ENCODE results near the gene IRF8. TPM values are rescaled to one million over a fixed set of nuclear protein-coding genes. Genes with fewer than 3 reads are reported as not detected.
A peak's percentile ranks its signal among the peaks of the same experiment; 100 is the strongest.

IRF8 gene
- total and polyA plus RNA-seq, 2 of the 13 experiments (the other 11 are each of a cell fraction or from before 2014, with no cell fraction given): not detected

DNA sequence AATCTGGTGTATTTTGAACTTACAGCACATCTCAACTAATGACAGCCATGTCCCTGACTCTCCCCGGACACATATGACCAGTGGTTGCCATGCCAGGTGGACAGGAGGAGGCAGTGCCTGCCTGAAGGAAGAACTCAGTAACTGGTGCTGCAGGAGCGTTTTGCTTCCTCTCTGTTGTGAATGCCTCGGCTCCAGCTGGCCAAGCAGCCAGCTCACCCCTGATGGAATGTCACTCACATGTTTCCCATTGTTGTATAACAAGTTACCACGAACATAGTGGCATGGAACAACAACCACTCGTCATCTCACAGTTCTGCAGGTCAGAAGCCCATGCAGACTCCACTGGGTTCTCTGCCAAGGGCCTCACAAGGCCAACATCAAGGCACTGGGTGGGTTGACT, 20.1 kb upstream of the IRF8 start:
- peak; percentile 50 for ATAC-seq
- no peaks in the 10 kb centered on the region for H3K79me2 ChIP-seq (ENCODE audit: insufficient read depth, low read length)
- peaks cover 0 to 12% of the 10 kb centered on the region in 2 experiments; a peak in 3 of 5 replicates for H3K27me3 ChIP-seq (ENCODE audit: control insufficient read depth in 1 of 2, insufficient read depth in 2 of 2, low read length in 2 of 2)
- H2AFZ ChIP-seq (ENCODE audit: low read length): no peak overlapping the region
- ChIA-PET POLR2A (no interaction called here), CTCF (ENCODE audit: low intra/inter-chr PET ratio, low total read pairs) (no interaction called here)
- WGBS (ENCODE audit: low lambda C conversion rate): 19% methylated on average over 3 of the region's 5 CpGs
- in situ Hi-C loops (cut with HindIII; ENCODE audit: extremely low pct_ligation_motif_present, low pct_unique_long_range_greater_than_20kb): no loop called here
- no peak for FAIRE-seq
- H3K9ac ChIP-seq (ENCODE audit: insufficient read depth, low read depth, low read length): no peak overlapping the region
- no peak overlapping the region for H3K4me2 ChIP-seq (ENCODE audit: low read depth, low read length)
- no peak overlapping the region for H3K4me3 ChIP-seq (replicated peaks in 1 of 3; ENCODE audit: insufficient read depth in 1 of 3, low read depth in 2 of 3, low read length in 3 of 3)
- TF ChIP-seq RFX5 (IDR thresholded peaks at IDR 0.05; ENCODE audit: low read depth, low read length): 0 out of 2 replicates have a peak, but pooled peaks have one; percentile 11
- TF ChIP-seq BRCA1 (CRISPR knock-in tag; IDR thresholded peaks at IDR 0.05): no peak
- no TSS peak for BruUV-seq (replicated peaks)
- intact Hi-C loops (cut with micrococcal nuclease; ENCODE audit: unreplicated experiment): no loop called here
- H3K9me3 ChIP-seq (ENCODE audit: low read length): no peaks in the 10 kb centered on the region
- H3K27ac ChIP-seq (ENCODE audit: extremely low read length, insufficient read depth, low read length): no peak overlapping the region
- no peaks in the 10 kb centered on the region for H4K20me1 ChIP-seq (ENCODE audit: insufficient read depth, low read length)
- no peaks in the 10 kb centered on the region for H3K4me1 ChIP-seq (ENCODE audit: insufficient read depth, low read length)
- no peak for DNase-seq (ENCODE audit: low spot score)
- no peaks in the 10 kb centered on the region for H3K36me3 ChIP-seq (replicated peaks in 1 of 2; ENCODE audit: control insufficient read depth in 1 of 2, insufficient read depth in 2 of 2, low read length in 2 of 2)

- Histone ChIP-seq H3K4me3 (replicated peaks in 1 of 3; ENCODE audit: insufficient read depth in 1 of 3, low read depth in 2 of 3, low read length in 3 of 3) (no peak overlapping the region), H3K9me3 (ENCODE audit: low read length) (no peaks in the 10 kb centered on the region), H3K27me3 (ENCODE audit: control insufficient read depth in 1 of 2, insufficient read depth in 2 of 2, low read length in 2 of 2) (peaks cover 0 to 19% of the 10 kb centered on the region in 2 experiments; a peak in 3 of 5 replicates), H3K36me3 (replicated peaks in 1 of 2; ENCODE audit: control insufficient read depth in 1 of 2, insufficient read depth in 2 of 2, low read length in 2 of 2) (no peaks in the 10 kb centered on the region), H3K4me2 (ENCODE audit: low read depth, low read length) (no peak overlapping the region), H4K20me1 (ENCODE audit: insufficient read depth, low read length) (no peaks in the 10 kb centered on the region), H3K9ac (ENCODE audit: insufficient read depth, low read depth, low read length) (no peak overlapping the region), H3K79me2 (ENCODE audit: insufficient read depth, low read length) (no peaks in the 10 kb centered on the region), H3K4me1 (ENCODE audit: insufficient read depth, low read length) (no peaks in the 10 kb centered on the region), H3K27ac (ENCODE audit: extremely low read length, insufficient read depth, low read length) (no peak overlapping the region), H2AFZ (ENCODE audit: low read length) (no peak overlapping the region)
- DNase-seq (ENCODE audit: low spot score) (no peak), ATAC-seq (no peak), FAIRE-seq (no peak)
- TF ChIP-seq ZNF343 (CRISPR knock-in tag; IDR thresholded peaks at IDR 0.05): no peak
- no peak for TF ChIP-seq ZNF615 (CRISPR knock-in tag; IDR thresholded peaks at IDR 0.05; ENCODE audit: borderline replicate concordance)
- no peak for TF ChIP-seq ZNF446 (CRISPR knock-in tag; IDR thresholded peaks at IDR 0.05)
- TF ChIP-seq, protein P1, sequence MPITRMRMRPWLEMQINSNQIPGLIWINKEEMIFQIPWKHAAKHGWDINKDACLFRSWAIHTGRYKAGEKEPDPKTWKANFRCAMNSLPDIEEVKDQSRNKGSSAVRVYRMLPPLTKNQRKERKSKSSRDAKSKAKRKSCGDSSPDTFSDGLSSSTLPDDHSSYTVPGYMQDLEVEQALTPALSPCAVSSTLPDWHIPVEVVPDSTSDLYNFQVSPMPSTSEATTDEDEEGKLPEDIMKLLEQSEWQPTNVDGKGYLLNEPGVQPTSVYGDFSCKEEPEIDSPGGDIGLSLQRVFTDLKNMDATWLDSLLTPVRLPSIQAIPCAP (CRISPR knock-in tag; IDR thresholded peaks at IDR 0.05; ENCODE audit: low read depth): no peak
- no peak for TF ChIP-seq ZNF256 (CRISPR knock-in tag; conservative IDR thresholded peaks at IDR 0.05)
- no peak for TF ChIP-seq NFAT5 (CRISPR knock-in tag; IDR thresholded peaks at IDR 0.05)
- TF ChIP-seq IKZF1 (IDR thresholded peaks at IDR 0.05): no peak
- TF ChIP-seq HOXA7 (CRISPR knock-in tag; IDR thresholded peaks at IDR 0.05): no peak
- TF ChIP-seq GATAD1 (CRISPR knock-in tag; IDR thresholded peaks at IDR 0.05): no peak
- 31% methylated on average over 6 of the region's 6 CpGs for WGBS (ENCODE audit: low lambda C conversion rate)
- CTCF ChIA-PET (ENCODE audit: low intra/inter-chr PET ratio, low total read pairs): no interaction called here
- intact Hi-C loops (cut with micrococcal nuclease; ENCODE audit: unreplicated experiment) (no loop called here), in situ Hi-C loops (cut with HindIII; ENCODE audit: extremely low pct_ligation_motif_present, low pct_unique_long_range_greater_than_20kb) (no loop called here)
- BruUV-seq (replicated peaks): no TSS peak
- POLR2A ChIA-PET: no interaction called here
These were observed 19.4 kb upstream of the IRF8 start for GRCh38 chr16:85879549-85879948.

Measured in HepG2 (cell line).